Upper lobe of left lung (tissue), 4 donors: ENCODE results near the gene CMAS.

Experiments used
- CTCF ChIP-seq, 6 experiments: fragments of 450-650 bp in 4 of 6; fragments of 200-600 bp in 2 of 6; sonication (generic) in 2 of 6; IDR thresholded peaks; one replicate each; pipeline ENCODE4 v1.5.1; 2016 to 2019; ENCODE audit warnings: antibody characterized with exemption in 6 of 6
- EP300 ChIP-seq, 4 donors: sonication (generic); formaldehyde crosslinking; IDR thresholded peaks; one replicate each; pipeline ENCODE4 v1.5.1; 2017; ENCODE audit warnings: antibody characterized with exemption in 4 of 4, control low read depth in 2 of 4
- POLR2A ChIP-seq, 4 donors: fragments of 450-650 bp; IDR thresholded peaks; one replicate each; pipeline ENCODE4 v1.5.1; 2016 to 2017; ENCODE audit warnings: antibody characterized with exemption in 4 of 4, mild to moderate bottlenecking in 2 of 4

- TF ChIP-seq EP300 (IDR thresholded peaks at IDR 0.05) (no peak), CTCF (IDR thresholded peaks at IDR 0.05) (no peak), POLR2A (IDR thresholded peaks at IDR 0.05) (no peak)
Observed at GRCh38 chr12:22056607-22057006, 10.6 kb downstream of the CMAS start.
